Measurements from ENCODE around the gene LAMA3.

- TF ChIP-seq CTCF (IDR thresholded peaks at IDR 0.05 in 8 of 11, conservative IDR thresholded peaks at IDR 0.05 in 3 of 11) (no peak), POLR2A (IDR thresholded peaks at IDR 0.05) (no peak), POLR2AphosphoS5 (IDR thresholded peaks at IDR 0.05) (no peak)
Observed at GRCh38 chr18:23890589-23890988, 201.3 kb downstream of the LAMA3 start.

Measured in spleen (tissue), 7 donors.